NB4 (cell line): ENCODE results near the gene KRT1.

Source experiments
- CTCF ChIP-seq: IDR thresholded peaks from one replicate; pipeline ENCODE4 v1.5.1; 2012; ENCODE audit warnings: low read depth, low read length
- MAX ChIP-seq: IDR thresholded peaks from 2 replicates; pipeline ENCODE4 v1.6.1; 2011; ENCODE audit warnings: low read depth, low read length
- MYC ChIP-seq: IDR thresholded peaks from 2 replicates; pipeline ENCODE4 v1.6.1; 2011; ENCODE audit warnings: low read depth, low read length
- POLR2A ChIP-seq: IDR thresholded peaks from 2 replicates; pipeline ENCODE4 v1.6.1; 2011; ENCODE audit warnings: mild to moderate bottlenecking; ENCODE audit not compliant: insufficient read length; ENCODE audit errors: extremely low read depth

GRCh38 chr12:52696588-52696987 is 16.4 kb upstream of the KRT1 start:
- TF ChIP-seq CTCF (no peak), MAX (no peak), POLR2A (no peak), MYC (no peak)
